Natural killer cell (primary cell): ENCODE results near the gene SLC25A48. TPM values are rescaled to one million over a fixed set of nuclear protein-coding genes. Genes with fewer than 3 reads are reported as not detected.

Source experiments
- ATAC-seq, 3 donors: fragments of 150-1000 bp in 2 of 3; fragments of 200-7000 bp in 1 of 3; cut with Tn5 transposase; 1 replicate in 1 of 3; 2 replicates in 2 of 3; pipeline ENCODE4 v1.10.0; 2021; ENCODE audit warnings: mild to moderate bottlenecking in 2 of 3, moderate library complexity in 2 of 3
- DNase-seq, 2 donors: peaks; one replicate each; pipeline versions ENCODE4 v3.0.0 to v3.0.0-alpha.2; 2013 to 2021; ENCODE audit warnings: mixed read lengths in 1 of 2
- H3K27ac ChIP-seq: one replicate; pipeline ENCODE4 v1.5.1; 2013; ENCODE audit warnings: mild to moderate bottlenecking, low read length
- H3K27me3 ChIP-seq: one replicate; pipeline ENCODE4 v1.6.1; 2013; ENCODE audit warnings: low read length; ENCODE audit not compliant: control insufficient read depth, insufficient read depth
- H3K36me3 ChIP-seq: one replicate; pipeline ENCODE4 v1.6.1; 2013; ENCODE audit warnings: low read length; ENCODE audit not compliant: control insufficient read depth, insufficient read depth
- H3K4me1 ChIP-seq: one replicate; pipeline ENCODE4 v1.6.1; 2013; ENCODE audit warnings: low read length; ENCODE audit not compliant: control insufficient read depth, insufficient read depth
- H3K4me3 ChIP-seq: one replicate; pipeline ENCODE4 v1.5.1; 2013; ENCODE audit warnings: low read length
- H3K9me3 ChIP-seq: one replicate; pipeline ENCODE4 v1.6.1; 2013; ENCODE audit warnings: low read length; ENCODE audit not compliant: control insufficient read depth, insufficient read depth
- H3K27ac Mint-ChIP-seq, 2 donors: one replicate each; pipeline ENCODE4 v1.8.0; 2022; ENCODE audit warnings: mild to moderate bottlenecking in 2 of 2, mixed read lengths in 2 of 2, moderate library complexity in 1 of 2
- H3K27me3 Mint-ChIP-seq, 2 donors: one replicate each; pipeline ENCODE4 v1.8.0; 2022; ENCODE audit warnings: low read depth in 2 of 2, mixed read lengths in 2 of 2
- H3K36me3 Mint-ChIP-seq: one replicate; pipeline ENCODE4 v1.8.0; 2022; ENCODE audit warnings: mixed read lengths
- H3K4me1 Mint-ChIP-seq, 2 donors: one replicate each; pipeline ENCODE4 v1.8.0; 2022; ENCODE audit warnings: mixed read lengths in 2 of 2
- H3K4me3 Mint-ChIP-seq: one replicate; pipeline ENCODE4 v1.8.0; 2022; ENCODE audit warnings: mild to moderate bottlenecking, moderate library complexity, mixed read lengths
- H3K9me3 Mint-ChIP-seq, 2 donors: one replicate each; pipeline ENCODE4 v1.8.0; 2022; ENCODE audit warnings: mixed read lengths in 2 of 2
- WGBS: methylation state at CpG from one replicate; pipeline ENCODE4 v1.1.7; 2013; ENCODE audit warnings: missing lambda C conversion rate; ENCODE audit not compliant: insufficient coverage; 5-methylcytosine and 5-hydroxymethylcytosine counted together
- intact Hi-C: fragments of 100-400 bp; cut with micrococcal nuclease; formaldehyde crosslinking; loops from one replicate; pipeline ENCODE4 v1.14.2; 2022
- total RNA-seq, 4 donors: library from RNA; stranded (reverse); fragments of 120-200 nt in 1 of 4; gene quantifications; one replicate each; pipeline versions ENCODE4 v1.2.3 to v1.2.4, GENCODE V29; 2013 to 2022
- TF ChIP-seq, protein P1 (sequence below): fragments of 200-600 bp; IDR thresholded peaks from one replicate; pipeline ENCODE4 v1.8.0; 2022; ENCODE audit warnings: antibody characterized with exemption

SLC25A48 gene
- total RNA-seq, 3 donors from 2014 or later (not counting 1 experiment from before 2014, with no cell fraction given) = not detected

DNA sequence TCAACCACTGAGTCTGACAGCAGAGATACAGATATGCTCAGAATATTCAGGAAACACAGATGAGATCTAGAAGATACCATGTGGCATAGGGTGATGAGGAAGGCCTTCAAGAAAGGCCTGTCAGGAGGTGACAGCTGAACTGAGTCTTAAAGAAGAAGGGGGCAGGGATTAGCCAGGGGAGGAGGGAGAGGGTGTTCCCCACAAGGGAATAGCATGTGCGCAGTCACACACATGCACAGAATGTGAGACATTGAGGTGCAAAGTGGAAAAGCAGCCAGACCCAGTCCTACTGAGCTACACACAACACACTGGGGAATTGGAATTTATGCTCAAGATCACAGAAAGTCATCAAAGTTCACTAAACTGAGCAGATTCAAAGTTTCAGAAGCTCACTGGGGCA lies 3.0 kb upstream of the SLC25A48 start:
- DNase-seq (no peak), ATAC-seq (no peak)
- TF ChIP-seq, protein P1, sequence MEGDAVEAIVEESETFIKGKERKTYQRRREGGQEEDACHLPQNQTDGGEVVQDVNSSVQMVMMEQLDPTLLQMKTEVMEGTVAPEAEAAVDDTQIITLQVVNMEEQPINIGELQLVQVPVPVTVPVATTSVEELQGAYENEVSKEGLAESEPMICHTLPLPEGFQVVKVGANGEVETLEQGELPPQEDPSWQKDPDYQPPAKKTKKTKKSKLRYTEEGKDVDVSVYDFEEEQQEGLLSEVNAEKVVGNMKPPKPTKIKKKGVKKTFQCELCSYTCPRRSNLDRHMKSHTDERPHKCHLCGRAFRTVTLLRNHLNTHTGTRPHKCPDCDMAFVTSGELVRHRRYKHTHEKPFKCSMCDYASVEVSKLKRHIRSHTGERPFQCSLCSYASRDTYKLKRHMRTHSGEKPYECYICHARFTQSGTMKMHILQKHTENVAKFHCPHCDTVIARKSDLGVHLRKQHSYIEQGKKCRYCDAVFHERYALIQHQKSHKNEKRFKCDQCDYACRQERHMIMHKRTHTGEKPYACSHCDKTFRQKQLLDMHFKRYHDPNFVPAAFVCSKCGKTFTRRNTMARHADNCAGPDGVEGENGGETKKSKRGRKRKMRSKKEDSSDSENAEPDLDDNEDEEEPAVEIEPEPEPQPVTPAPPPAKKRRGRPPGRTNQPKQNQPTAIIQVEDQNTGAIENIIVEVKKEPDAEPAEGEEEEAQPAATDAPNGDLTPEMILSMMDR = no peak
- no peak overlapping the region for H3K4me3 Mint-ChIP-seq
- peaks cover 21 to 39% of the 10 kb centered on the region in 2 donors for H3K27me3 Mint-ChIP-seq
- no peaks in the 10 kb centered on the region for H3K4me1 ChIP-seq
- H3K36me3 Mint-ChIP-seq = no peaks in the 10 kb centered on the region
- H3K9me3 ChIP-seq = no peaks in the 10 kb centered on the region
- no peak overlapping the region for H3K27ac ChIP-seq
- peaks cover 0 to 5% of the 10 kb centered on the region in 2 donors for H3K4me1 Mint-ChIP-seq
- H3K27ac Mint-ChIP-seq = no peak overlapping the region
- intact Hi-C loops = no loop called here
- peaks cover 2% of the 10 kb centered on the region for H3K27me3 ChIP-seq
- H3K9me3 Mint-ChIP-seq = no peaks in the 10 kb centered on the region
- no peak overlapping the region for H3K4me3 ChIP-seq
- no peaks in the 10 kb centered on the region for H3K36me3 ChIP-seq
- 100% methylated on average over 1 of the region's 1 CpG for WGBS

DNA sequence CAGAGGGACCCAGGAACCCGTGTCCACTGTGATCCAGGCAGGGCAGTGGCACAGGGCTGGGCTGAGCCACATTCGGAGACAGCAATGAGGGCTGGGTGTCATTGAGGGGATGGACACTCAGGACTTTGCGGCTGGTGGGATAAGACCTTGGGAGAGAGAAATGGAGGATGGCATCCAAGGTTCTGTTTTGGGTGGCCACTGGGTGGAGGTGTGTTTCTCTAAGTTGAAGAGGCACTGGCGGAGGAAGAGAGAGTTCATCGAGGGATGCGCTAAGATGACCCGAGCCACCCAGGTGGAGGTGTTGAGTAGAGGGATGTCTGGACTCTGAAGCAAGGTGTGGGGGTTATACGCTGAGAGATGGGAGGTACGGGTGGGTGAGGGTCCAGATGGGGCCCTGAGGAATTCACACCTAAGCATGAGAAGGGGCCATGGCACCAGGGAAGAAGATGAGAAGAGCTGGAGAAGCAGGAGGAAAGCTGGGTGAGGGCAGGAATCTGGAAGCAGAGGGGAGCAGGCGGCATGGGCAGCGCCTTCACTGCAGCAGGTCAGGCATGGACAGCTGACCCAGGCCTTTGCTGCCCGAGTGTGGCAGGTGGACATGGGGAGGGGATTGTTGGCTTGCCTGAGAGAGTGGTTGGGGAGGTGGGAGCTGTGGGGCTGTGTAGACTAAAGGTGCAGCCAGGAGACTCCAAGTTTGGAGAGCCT lies 2.5 kb upstream of the SLC25A48 start:
- no peaks in the 10 kb centered on the region for H3K9me3 Mint-ChIP-seq
- intact Hi-C loops = no loop called here
- Histone ChIP-seq H3K27me3 (peaks cover 2% of the 10 kb centered on the region), H3K36me3 (no peaks in the 10 kb centered on the region), H3K9me3 (no peaks in the 10 kb centered on the region), H3K27ac (no peak overlapping the region), H3K4me3 (no peak overlapping the region), H3K4me1 (no peaks in the 10 kb centered on the region)
- no peak for ATAC-seq
- no peak overlapping the region for H3K27ac Mint-ChIP-seq
- peaks cover 21 to 43% of the 10 kb centered on the region in 2 donors for H3K27me3 Mint-ChIP-seq
- no peaks in the 10 kb centered on the region for H3K36me3 Mint-ChIP-seq
- TF ChIP-seq, protein P1 = no peak
- 86% methylated on average over 12 of the region's 12 CpGs for WGBS
- no peak for DNase-seq
- H3K4me3 Mint-ChIP-seq = no peak overlapping the region
- H3K4me1 Mint-ChIP-seq = peaks cover 0 to 5% of the 10 kb centered on the region in 2 donors

DNA sequence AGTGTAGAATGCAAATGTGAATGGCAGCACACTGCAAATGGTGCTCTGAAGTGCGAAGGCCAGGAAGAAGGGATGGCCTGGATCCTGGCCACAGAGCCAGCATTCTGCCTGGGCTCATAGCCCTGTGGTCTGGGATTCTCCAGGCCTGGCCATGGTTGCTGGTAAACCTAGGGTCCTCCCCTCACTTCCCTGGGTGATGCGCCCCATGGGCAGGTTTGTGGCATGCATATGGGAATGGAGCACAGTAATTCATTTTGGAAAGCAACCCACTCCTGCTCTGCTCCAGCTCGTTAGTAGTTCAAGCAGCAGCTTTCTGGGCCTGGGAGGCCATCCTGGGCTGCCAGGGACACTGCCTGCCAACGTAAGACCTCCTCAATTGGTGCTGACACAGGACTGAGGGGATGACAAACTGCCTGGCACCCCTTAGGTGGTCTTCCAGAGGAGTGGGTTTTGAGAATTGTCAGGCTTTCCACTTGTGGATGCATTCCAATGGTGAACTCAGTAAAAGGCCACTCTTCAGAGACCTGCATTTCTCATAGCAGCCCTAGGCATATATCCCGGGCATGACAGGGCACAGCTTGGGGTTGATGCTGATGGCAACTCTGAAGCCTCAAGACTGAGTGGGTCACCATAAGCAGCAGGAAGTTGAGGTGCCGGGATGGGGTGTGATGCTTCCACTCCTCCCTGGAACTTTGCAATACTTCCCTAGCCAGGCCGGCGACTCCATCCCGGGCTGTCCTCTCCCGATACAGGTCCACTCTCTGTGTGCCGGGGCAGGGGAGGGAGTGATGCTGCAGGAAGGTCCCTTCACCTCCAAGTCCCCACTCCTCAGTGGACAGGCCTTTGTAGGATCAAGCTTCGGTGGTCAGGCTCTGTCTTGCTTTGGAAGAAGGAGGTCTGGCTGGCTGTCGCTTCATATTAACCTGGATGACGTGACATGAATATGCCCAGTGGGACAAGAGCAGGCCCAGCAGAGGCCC lies 1.2 kb upstream of the SLC25A48 start:
- Mint-ChIP-seq H3K27ac (no peak overlapping the region), H3K9me3 (no peaks in the 10 kb centered on the region), H3K36me3 (no peaks in the 10 kb centered on the region), H3K27me3 (peaks cover 26 to 54% of the 10 kb centered on the region in 2 donors), H3K4me3 (no peak overlapping the region), H3K4me1 (peaks cover 0 to 5% of the 10 kb centered on the region in 2 donors)
- peaks cover 2% of the 10 kb centered on the region for H3K27me3 ChIP-seq
- TF ChIP-seq, protein P1 = no peak
- intact Hi-C loops = no loop called here
- no peaks in the 10 kb centered on the region for H3K4me1 ChIP-seq
- WGBS = 82% methylated on average over 9 of the region's 14 CpGs
- H3K4me3 ChIP-seq = no peak overlapping the region
- DNase-seq = no peak
- no peaks in the 10 kb centered on the region for H3K9me3 ChIP-seq
- no peak for ATAC-seq
- H3K36me3 ChIP-seq = no peaks in the 10 kb centered on the region
- no peak overlapping the region for H3K27ac ChIP-seq
